ENCODE results near the gene CD48. TPM values are rescaled to one million over a fixed set of nuclear protein-coding genes. Genes with fewer than 3 reads are reported as not detected.
"Not testable (repeated sequence)": the region's sequence is repeated elsewhere in the genome, so short reads cannot be mapped to it uniquely, and the experiment has no call there.

Gene CD48
- total RNA-seq, 1 donor from 2014 or later: not detected

- Mint-ChIP-seq H3K36me3 (ENCODE audit: insufficient read depth) (no peaks in the 10 kb centered on the region), H3K27me3 (peaks cover 3% of the 10 kb centered on the region), H3K9me3 (ENCODE audit: low read depth) (peaks cover 3% of the 10 kb centered on the region), H3K27ac (no peak overlapping the region), H3K4me3 (ENCODE audit: low read depth) (no peak overlapping the region), H3K4me1 (ENCODE audit: low read depth) (no peaks in the 10 kb centered on the region)
- no peak for DNase-seq (ENCODE audit: low spot score, unreplicated experiment)
- no peak for TF ChIP-seq CTCF (IDR thresholded peaks at IDR 0.05; ENCODE audit: unreplicated experiment)
Measured at GRCh38 chr1:160720356-160721085, 8.9 kb upstream of the CD48 start.

GRCh38 chr1:160718210-160718609 lies 6.6 kb upstream of the CD48 start:
- Mint-ChIP-seq H3K27ac (no peak overlapping the region), H3K36me3 (ENCODE audit: insufficient read depth) (no peaks in the 10 kb centered on the region), H3K4me3 (ENCODE audit: low read depth) (no peak overlapping the region), H3K4me1 (ENCODE audit: low read depth) (no peaks in the 10 kb centered on the region), H3K9me3 (ENCODE audit: low read depth) (peaks cover 3% of the 10 kb centered on the region), H3K27me3 (peaks cover 3% of the 10 kb centered on the region)
- no peak for DNase-seq (ENCODE audit: low spot score, unreplicated experiment)
- no peak for TF ChIP-seq CTCF (IDR thresholded peaks at IDR 0.05; ENCODE audit: unreplicated experiment)

- H3K27me3 Mint-ChIP-seq: peaks cover 3% of the 10 kb centered on the region
- H3K36me3 Mint-ChIP-seq (ENCODE audit: insufficient read depth): no peaks in the 10 kb centered on the region
- no peak overlapping the region for H3K4me3 Mint-ChIP-seq (ENCODE audit: low read depth)
- no peaks in the 10 kb centered on the region for H3K4me1 Mint-ChIP-seq (ENCODE audit: low read depth)
- no peak for TF ChIP-seq CTCF (IDR thresholded peaks at IDR 0.05; ENCODE audit: unreplicated experiment)
- DNase-seq (ENCODE audit: low spot score, unreplicated experiment): no peak
- no peak overlapping the region for H3K27ac Mint-ChIP-seq
- peaks cover 3% of the 10 kb centered on the region for H3K9me3 Mint-ChIP-seq (ENCODE audit: low read depth)
Measured at GRCh38 chr1:160717306-160717705, 5.7 kb upstream of the CD48 start.

- H3K36me3 Mint-ChIP-seq (ENCODE audit: insufficient read depth): no peaks in the 10 kb centered on the region
- peaks cover 3% of the 10 kb centered on the region for H3K27me3 Mint-ChIP-seq
- H3K4me3 Mint-ChIP-seq (ENCODE audit: low read depth): no peak overlapping the region
- DNase-seq (ENCODE audit: low spot score, unreplicated experiment): no peak
- no peaks in the 10 kb centered on the region for H3K4me1 Mint-ChIP-seq (ENCODE audit: low read depth)
- no peak overlapping the region for H3K27ac Mint-ChIP-seq
- no peak for TF ChIP-seq CTCF (IDR thresholded peaks at IDR 0.05; ENCODE audit: unreplicated experiment)
- H3K9me3 Mint-ChIP-seq (ENCODE audit: low read depth): no peaks in the 10 kb centered on the region
Measured at GRCh38 chr1:160716013-160716412, 4.4 kb upstream of the CD48 start.

- DNase-seq (ENCODE audit: low spot score, unreplicated experiment); H3K27ac Mint-ChIP-seq; H3K4me1 Mint-ChIP-seq (ENCODE audit: low read depth); H3K36me3 Mint-ChIP-seq (ENCODE audit: insufficient read depth); H3K27me3 Mint-ChIP-seq; H3K9me3 Mint-ChIP-seq (ENCODE audit: low read depth); H3K4me3 Mint-ChIP-seq (ENCODE audit: low read depth): not testable (repeated sequence)
Measured at GRCh38 chr1:160714034-160714648, 2.5 kb upstream of the CD48 start.

GRCh38 chr1:160713161-160713560 lies 1.5 kb upstream of the CD48 start:
- Mint-ChIP-seq H3K4me3 (ENCODE audit: low read depth) (no peak overlapping the region), H3K4me1 (ENCODE audit: low read depth) (no peaks in the 10 kb centered on the region), H3K27me3 (peaks cover 3% of the 10 kb centered on the region), H3K27ac (no peak overlapping the region), H3K9me3 (ENCODE audit: low read depth) (no peaks in the 10 kb centered on the region), H3K36me3 (ENCODE audit: insufficient read depth) (no peaks in the 10 kb centered on the region)
- no peak for TF ChIP-seq CTCF (IDR thresholded peaks at IDR 0.05; ENCODE audit: unreplicated experiment)
- DNase-seq (ENCODE audit: low spot score, unreplicated experiment): no peak

GRCh38 chr1:160712525-160713080 lies 981 bp upstream of the CD48 start:
- H3K36me3 Mint-ChIP-seq (ENCODE audit: insufficient read depth); H3K27ac Mint-ChIP-seq; H3K4me3 Mint-ChIP-seq (ENCODE audit: low read depth); H3K9me3 Mint-ChIP-seq (ENCODE audit: low read depth); DNase-seq (ENCODE audit: low spot score, unreplicated experiment); H3K4me1 Mint-ChIP-seq (ENCODE audit: low read depth); H3K27me3 Mint-ChIP-seq: not testable (repeated sequence)

Data from progenitor cell of endocrine pancreas (in vitro differentiated cells).